ENCODE data around the gene PIEZO1.
A peak's percentile ranks its signal among the peaks of the same experiment; 100 is the strongest.

The PIEZO1 gene

DNA sequence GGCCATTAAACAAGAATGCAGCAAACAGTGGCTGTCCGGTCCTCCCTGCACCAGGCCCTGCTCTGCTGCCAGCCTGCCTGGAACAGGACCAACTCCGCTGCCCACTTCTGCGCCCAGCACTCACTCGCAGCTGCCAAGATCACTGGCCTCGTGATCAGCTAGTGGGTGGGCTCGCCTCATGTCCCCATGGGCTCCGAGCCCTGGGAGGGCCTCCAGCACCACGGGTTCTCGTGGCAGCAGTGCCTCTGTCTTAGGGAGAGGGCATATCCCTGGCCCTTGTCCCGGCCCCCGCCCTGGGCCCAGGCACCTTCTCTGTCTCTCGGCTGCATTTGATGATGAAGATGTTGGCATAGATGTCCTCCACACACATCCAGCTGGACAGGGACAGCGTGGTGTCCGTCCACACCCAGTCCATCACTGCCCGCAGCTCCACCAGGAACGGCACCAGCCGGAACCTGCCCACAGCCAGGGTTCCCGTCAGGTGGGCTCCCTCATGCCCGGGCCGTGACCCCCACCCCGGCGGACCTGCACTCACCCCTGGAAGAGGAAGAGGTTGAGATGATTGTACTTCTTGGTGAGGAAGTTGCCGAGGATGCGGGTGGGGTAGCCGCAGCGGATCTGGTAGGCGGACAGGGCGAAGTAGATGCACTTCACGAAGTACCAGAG lies 65.6 kb downstream of the PIEZO1 start:
- DNase-seq = no peak
- no peaks in the 10 kb centered on the region for H3K9me3 Mint-ChIP-seq
- no peaks in the 10 kb centered on the region for H3K4me1 Mint-ChIP-seq (ENCODE audit: low read depth)
- H3K4me3 Mint-ChIP-seq = no peak overlapping the region
- no peaks in the 10 kb centered on the region for H3K27me3 Mint-ChIP-seq
- H3K36me3 Mint-ChIP-seq (ENCODE audit: low read depth) = peaks cover 90% of the 10 kb centered on the region
- peak overlapping the region; percentile 47 for H3K27ac Mint-ChIP-seq

GRCh38 chr16:88718178-88718577 lies 66.8 kb downstream of the PIEZO1 start:
- Mint-ChIP-seq H3K27ac (peak overlapping the region; percentile 68), H3K36me3 (ENCODE audit: low read depth) (peaks cover 88% of the 10 kb centered on the region), H3K9me3 (no peaks in the 10 kb centered on the region), H3K4me1 (ENCODE audit: low read depth) (no peaks in the 10 kb centered on the region), H3K27me3 (no peaks in the 10 kb centered on the region), H3K4me3 (no peak overlapping the region)
- DNase-seq = no peak

- no peak overlapping the region for H3K4me3 Mint-ChIP-seq
- no peak for DNase-seq
- peaks cover 4% of the 10 kb centered on the region for H3K4me1 Mint-ChIP-seq (ENCODE audit: low read depth)
- H3K27ac Mint-ChIP-seq = no peak overlapping the region
- H3K27me3 Mint-ChIP-seq = no peaks in the 10 kb centered on the region
- peaks cover 84% of the 10 kb centered on the region for H3K36me3 Mint-ChIP-seq (ENCODE audit: low read depth)
- no peaks in the 10 kb centered on the region for H3K9me3 Mint-ChIP-seq
Measured at GRCh38 chr16:88716601-88717001, 68.4 kb downstream of the PIEZO1 start.

DNA sequence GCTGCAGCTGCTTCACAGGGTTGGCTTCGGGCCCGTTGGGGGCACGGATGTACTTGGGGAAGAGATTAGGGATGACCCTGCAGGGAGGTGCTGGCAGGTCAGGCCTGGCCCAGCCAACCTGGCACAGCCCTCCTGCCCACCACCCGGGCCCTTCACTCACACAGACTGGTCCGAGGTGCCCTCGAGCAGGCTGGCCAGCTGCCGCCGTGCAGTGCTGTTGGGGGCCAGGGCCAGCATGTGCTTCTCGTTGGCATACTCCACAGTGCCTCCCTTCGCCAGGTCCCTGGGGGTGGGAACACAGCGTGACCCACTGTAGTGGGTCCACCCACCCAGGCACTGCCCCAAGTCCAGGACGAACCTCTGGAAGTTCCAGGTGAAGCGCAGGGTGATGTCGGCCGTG lies 68.8 kb downstream of the PIEZO1 start:
- Mint-ChIP-seq H3K4me3 (no peak overlapping the region), H3K4me1 (ENCODE audit: low read depth) (peaks cover 7% of the 10 kb centered on the region), H3K36me3 (ENCODE audit: low read depth) (peaks cover 85% of the 10 kb centered on the region), H3K9me3 (no peaks in the 10 kb centered on the region), H3K27me3 (no peaks in the 10 kb centered on the region), H3K27ac (no peak overlapping the region)
- no peak for DNase-seq

DNA sequence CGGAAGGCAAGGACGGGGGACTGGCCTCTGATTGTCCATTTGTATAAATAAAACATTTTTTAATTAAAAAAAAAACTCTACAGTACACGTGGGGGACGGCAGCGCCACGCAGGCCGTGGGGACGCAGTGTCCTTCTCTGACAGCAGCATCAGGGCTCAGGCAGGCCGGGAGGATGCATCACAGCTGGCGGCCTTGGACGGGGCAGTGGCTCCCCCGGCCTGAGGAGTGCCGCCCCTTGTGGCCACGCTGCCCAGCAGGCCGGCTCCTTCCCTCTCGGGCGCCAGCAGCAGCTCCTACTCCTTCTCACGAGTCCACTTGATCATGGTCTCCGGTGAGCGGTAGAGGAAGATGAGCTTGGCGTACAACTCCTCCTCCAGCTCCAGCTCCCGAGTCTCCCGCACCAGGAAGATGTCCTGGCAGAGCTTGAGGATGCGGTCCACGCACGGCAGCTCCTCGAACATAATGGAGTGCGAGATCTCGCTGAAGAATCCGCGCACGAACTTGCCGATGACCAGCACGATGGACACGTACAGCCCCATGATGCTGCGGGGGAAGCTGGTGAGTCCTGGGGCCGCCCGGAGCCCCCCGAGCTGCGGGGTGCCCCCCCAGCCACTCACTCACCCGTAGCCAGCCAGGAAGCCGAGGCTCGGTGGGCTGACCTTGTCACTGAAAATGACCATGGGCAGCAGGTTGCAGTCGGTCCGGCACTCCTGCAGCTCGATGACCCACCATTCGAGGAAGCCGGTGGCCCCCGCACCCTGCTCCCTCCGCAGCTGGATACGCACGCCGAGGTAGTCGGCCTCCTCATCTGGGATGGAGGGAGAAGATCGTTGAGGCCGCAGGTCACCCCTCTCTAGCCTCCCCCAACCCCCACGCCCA lies 69.5 kb downstream of the PIEZO1 start:
- no peaks in the 10 kb centered on the region for H3K27me3 Mint-ChIP-seq
- no peak overlapping the region for H3K4me3 Mint-ChIP-seq
- H3K36me3 Mint-ChIP-seq (ENCODE audit: low read depth) = peaks cover 85% of the 10 kb centered on the region
- no peaks in the 10 kb centered on the region for H3K9me3 Mint-ChIP-seq
- H3K4me1 Mint-ChIP-seq (ENCODE audit: low read depth) = peaks cover 11% of the 10 kb centered on the region
- peak overlapping the region; percentile 63 for H3K27ac Mint-ChIP-seq
- no peak for DNase-seq

GRCh38 chr16:88714420-88715302 lies 70.4 kb downstream of the PIEZO1 start:
- peaks cover 84% of the 10 kb centered on the region for H3K36me3 Mint-ChIP-seq (ENCODE audit: low read depth)
- no peaks in the 10 kb centered on the region for H3K27me3 Mint-ChIP-seq
- H3K9me3 Mint-ChIP-seq = no peaks in the 10 kb centered on the region
- H3K4me1 Mint-ChIP-seq (ENCODE audit: low read depth) = peaks cover 13% of the 10 kb centered on the region
- peak overlapping the region; percentile 63 for H3K27ac Mint-ChIP-seq
- no peak overlapping the region for H3K4me3 Mint-ChIP-seq
- DNase-seq = no peak

GRCh38 chr16:88713568-88714419 lies 71.2 kb downstream of the PIEZO1 start:
- Mint-ChIP-seq H3K36me3 (ENCODE audit: low read depth) (peaks cover 84% of the 10 kb centered on the region), H3K4me1 (ENCODE audit: low read depth) (peaks cover 20% of the 10 kb centered on the region), H3K4me3 (no peak overlapping the region)

DNA sequence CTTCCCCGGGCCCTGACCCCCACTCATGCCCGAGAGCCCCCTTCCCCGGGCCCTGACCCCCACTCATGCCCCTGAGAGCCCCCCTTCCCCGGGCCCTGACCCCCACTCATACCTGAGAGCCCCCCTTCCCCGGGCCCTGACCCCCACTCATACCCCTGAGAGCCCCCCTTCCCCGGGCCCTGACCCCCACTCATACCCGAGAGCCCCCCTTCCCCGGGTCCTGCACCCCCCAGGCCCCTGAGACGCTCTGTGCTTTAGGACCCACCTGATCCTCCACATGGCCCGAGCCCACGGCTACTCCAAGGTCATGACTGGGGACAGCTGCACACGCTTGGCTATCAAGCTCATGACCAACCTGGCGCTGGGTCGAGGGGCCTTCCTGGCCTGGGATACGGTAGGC lies 72.0 kb downstream of the PIEZO1 start:
- H3K9me3 Mint-ChIP-seq = no peaks in the 10 kb centered on the region
- peaks cover 84% of the 10 kb centered on the region for H3K36me3 Mint-ChIP-seq (ENCODE audit: low read depth)
- H3K4me1 Mint-ChIP-seq (ENCODE audit: low read depth) = peaks cover 27% of the 10 kb centered on the region
- H3K27me3 Mint-ChIP-seq = no peaks in the 10 kb centered on the region
- no peak for DNase-seq
- peak overlapping the region; percentile 61 for H3K27ac Mint-ChIP-seq
- H3K4me3 Mint-ChIP-seq = no peak overlapping the region

More at GRCh38 chr16:88713568-88714419, 71.2 kb downstream of the PIEZO1 start:
- DNase-seq = no peak
- no peaks in the 10 kb centered on the region for H3K27me3 Mint-ChIP-seq
- no peaks in the 10 kb centered on the region for H3K9me3 Mint-ChIP-seq
- H3K27ac Mint-ChIP-seq = peak overlapping the region; percentile 61

GRCh38 chr16:88712362-88712979 lies 72.5 kb downstream of the PIEZO1 start:
- peaks cover 79% of the 10 kb centered on the region for H3K36me3 Mint-ChIP-seq (ENCODE audit: low read depth)
- no peaks in the 10 kb centered on the region for H3K9me3 Mint-ChIP-seq
- DNase-seq = no peak

DNA sequence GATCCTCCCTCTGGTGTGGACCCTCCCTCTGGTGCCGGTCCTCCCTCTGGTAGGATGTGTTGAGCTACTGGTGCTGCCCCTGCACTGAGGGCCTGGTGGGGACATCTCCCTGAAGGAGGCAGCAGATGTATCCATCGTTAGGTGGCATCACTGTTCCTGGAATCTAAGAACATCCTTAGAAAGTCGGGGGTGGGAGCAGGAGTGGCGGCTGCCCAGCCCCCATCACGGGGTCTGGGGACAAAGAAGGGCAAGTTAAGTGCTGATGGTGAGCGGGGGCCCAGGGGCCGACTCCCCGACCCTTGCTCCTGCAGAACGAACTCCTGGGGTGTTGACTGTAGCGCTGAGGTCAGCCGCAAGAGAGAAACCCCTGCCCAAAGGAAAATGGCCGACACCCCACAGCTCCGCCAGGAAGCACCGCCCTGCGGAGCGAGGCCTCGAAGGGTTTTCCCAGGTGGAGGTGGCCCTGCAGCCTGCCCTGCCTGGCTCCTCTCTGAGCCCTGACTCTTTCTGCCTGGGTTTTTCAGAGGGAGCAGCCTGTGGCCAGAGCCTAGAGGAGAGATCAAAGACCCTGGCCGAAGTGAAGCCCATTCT lies 73.2 kb downstream of the PIEZO1 start:
- peaks cover 39% of the 10 kb centered on the region for H3K4me1 Mint-ChIP-seq (ENCODE audit: low read depth)
- no peak for DNase-seq
- H3K36me3 Mint-ChIP-seq (ENCODE audit: low read depth) = peaks cover 79% of the 10 kb centered on the region
- no peaks in the 10 kb centered on the region for H3K27me3 Mint-ChIP-seq
- H3K4me3 Mint-ChIP-seq = no peak overlapping the region
- H3K9me3 Mint-ChIP-seq = no peaks in the 10 kb centered on the region
- H3K27ac Mint-ChIP-seq = peak overlapping the region; percentile 67

More at GRCh38 chr16:88712362-88712979, 72.5 kb downstream of the PIEZO1 start:
- Mint-ChIP-seq H3K27ac (peak overlapping the region; percentile 67), H3K4me1 (ENCODE audit: low read depth) (peaks cover 32% of the 10 kb centered on the region), H3K4me3 (no peak overlapping the region), H3K27me3 (no peaks in the 10 kb centered on the region)

GRCh38 chr16:88710556-88710955 lies 74.5 kb downstream of the PIEZO1 start:
- Mint-ChIP-seq H3K36me3 (ENCODE audit: low read depth) (peaks cover 70% of the 10 kb centered on the region), H3K27me3 (no peaks in the 10 kb centered on the region), H3K27ac (peak overlapping the region; percentile 47), H3K4me1 (ENCODE audit: low read depth) (peaks cover 39% of the 10 kb centered on the region), H3K9me3 (no peaks in the 10 kb centered on the region), H3K4me3 (no peak overlapping the region)
- DNase-seq = no peak

DNA sequence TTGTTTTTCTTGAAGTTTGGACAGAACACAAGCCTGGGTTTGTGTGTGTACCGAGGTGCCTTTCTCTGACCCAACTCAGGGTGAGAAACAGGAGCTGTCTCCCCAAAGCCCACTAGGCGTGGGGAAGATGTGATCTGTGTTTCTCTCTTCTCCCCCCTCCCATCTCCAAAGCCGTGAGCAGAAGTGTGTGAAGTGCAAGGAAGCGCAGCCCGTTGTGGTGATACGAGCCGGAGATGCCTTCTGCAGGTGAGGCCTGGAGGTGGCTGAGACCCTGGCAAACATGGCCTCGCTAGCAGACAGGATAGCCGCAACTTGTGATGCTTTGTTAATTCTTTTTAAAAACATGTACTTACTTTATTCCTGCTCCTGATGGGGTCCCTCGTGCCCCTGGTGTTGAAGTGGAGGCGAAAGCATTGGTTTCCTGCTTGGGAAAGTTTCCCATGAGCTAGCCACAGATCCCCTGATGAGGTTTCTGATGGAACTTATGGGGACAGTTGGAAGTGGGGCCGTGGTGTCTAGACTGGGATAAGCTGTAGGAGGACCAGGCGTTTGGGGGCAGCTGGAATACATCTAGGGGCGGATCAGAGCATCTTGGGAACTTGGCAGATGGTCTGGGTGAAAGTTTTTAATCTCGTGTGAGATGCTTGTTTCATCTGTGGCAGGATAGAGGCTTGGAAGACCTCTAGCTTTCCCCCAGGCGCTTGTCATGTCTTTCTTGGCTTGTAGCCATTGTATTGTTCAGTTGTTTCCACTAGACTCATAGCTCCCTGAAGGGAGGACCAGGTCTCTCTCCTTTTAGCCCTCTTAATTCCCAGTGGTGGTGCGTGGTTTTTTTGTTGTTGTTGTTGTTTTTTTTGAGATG lies 77.8 kb downstream of the PIEZO1 start:
- Mint-ChIP-seq H3K36me3 (ENCODE audit: low read depth) (peaks cover 69% of the 10 kb centered on the region), H3K4me3 (peak overlapping the region; percentile 88), H3K4me1 (ENCODE audit: low read depth) (peaks cover 71% of the 10 kb centered on the region), H3K27me3 (no peaks in the 10 kb centered on the region), H3K27ac (peak overlapping the region; percentile 82), H3K9me3 (no peaks in the 10 kb centered on the region)
- no peak for DNase-seq

Measured in activated T-cell treated with anti-CD3 and anti-CD28 coated beads, Interleukin-2, amount 50 U/mL, for 24 hours (primary cell).